ENCODE data around the gene ITGB3. TPM values are rescaled to one million over a fixed set of nuclear protein-coding genes. Genes with fewer than 3 reads are reported as not detected.

Gene ITGB3
- total RNA-seq, 3 donors from 2014 or later, result 3.9 to 58.4 (median 6.8) TPM

DNA sequence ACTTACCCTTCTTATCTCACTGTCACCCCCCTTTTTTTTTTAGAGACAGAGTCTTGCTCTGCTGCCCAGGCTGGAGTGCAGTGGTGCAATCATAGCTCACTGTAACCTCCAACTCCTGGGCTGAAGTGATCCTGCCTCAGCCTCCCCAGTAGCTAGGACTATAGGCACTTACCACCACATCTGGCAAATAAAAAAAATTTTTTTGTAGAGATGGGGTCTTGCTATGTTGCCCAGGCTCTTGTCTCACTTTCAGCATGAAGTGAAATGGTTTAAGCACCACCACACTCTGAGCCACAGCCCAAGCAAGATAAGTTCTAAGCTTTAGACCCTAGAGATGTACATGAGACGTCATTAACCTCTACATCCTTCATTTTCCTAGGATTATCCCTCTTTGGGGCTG, 35.7 kb downstream of the ITGB3 start:
- ATAC-seq (no peak), DNase-seq (no peak)
- Histone ChIP-seq H3K4me3 (no peak overlapping the region), H3K9me3 (no peaks in the 10 kb centered on the region), H3K4me1 (ENCODE audit: low read depth) (no peaks in the 10 kb centered on the region), H3K36me3 (ENCODE audit: low read depth) (no peaks in the 10 kb centered on the region)
- TF ChIP-seq, protein P1, sequence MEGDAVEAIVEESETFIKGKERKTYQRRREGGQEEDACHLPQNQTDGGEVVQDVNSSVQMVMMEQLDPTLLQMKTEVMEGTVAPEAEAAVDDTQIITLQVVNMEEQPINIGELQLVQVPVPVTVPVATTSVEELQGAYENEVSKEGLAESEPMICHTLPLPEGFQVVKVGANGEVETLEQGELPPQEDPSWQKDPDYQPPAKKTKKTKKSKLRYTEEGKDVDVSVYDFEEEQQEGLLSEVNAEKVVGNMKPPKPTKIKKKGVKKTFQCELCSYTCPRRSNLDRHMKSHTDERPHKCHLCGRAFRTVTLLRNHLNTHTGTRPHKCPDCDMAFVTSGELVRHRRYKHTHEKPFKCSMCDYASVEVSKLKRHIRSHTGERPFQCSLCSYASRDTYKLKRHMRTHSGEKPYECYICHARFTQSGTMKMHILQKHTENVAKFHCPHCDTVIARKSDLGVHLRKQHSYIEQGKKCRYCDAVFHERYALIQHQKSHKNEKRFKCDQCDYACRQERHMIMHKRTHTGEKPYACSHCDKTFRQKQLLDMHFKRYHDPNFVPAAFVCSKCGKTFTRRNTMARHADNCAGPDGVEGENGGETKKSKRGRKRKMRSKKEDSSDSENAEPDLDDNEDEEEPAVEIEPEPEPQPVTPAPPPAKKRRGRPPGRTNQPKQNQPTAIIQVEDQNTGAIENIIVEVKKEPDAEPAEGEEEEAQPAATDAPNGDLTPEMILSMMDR (IDR thresholded peaks at IDR 0.05), result no peak
- intact Hi-C loops (cut with DNase I, micrococcal nuclease), result no loop called here

DNA sequence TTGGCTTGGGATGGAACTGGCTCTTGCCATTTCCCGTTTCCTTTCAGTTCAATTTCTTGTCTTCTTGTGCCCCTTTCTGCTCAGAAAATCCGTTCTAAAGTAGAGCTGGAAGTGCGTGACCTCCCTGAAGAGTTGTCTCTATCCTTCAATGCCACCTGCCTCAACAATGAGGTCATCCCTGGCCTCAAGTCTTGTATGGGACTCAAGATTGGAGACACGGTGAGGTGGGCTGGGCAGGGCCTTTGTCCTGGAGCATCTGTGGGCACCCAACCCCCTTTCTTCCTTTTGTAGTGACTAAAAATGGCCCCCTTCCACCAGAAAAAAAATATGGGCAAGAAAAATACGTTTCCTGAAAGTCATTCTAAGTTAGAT, 37.2 kb downstream of the ITGB3 start:
- no peaks in the 10 kb centered on the region for H3K9me3 ChIP-seq
- ATAC-seq (no peak), DNase-seq (no peak)
- TF ChIP-seq, protein P1 (IDR thresholded peaks at IDR 0.05), result no peak
- intact Hi-C loops (cut with DNase I, micrococcal nuclease), result no loop called here
- H3K4me1 ChIP-seq (ENCODE audit: low read depth), result no peaks in the 10 kb centered on the region
- H3K36me3 ChIP-seq (ENCODE audit: low read depth), result no peaks in the 10 kb centered on the region
- no peak overlapping the region for H3K4me3 ChIP-seq

DNA sequence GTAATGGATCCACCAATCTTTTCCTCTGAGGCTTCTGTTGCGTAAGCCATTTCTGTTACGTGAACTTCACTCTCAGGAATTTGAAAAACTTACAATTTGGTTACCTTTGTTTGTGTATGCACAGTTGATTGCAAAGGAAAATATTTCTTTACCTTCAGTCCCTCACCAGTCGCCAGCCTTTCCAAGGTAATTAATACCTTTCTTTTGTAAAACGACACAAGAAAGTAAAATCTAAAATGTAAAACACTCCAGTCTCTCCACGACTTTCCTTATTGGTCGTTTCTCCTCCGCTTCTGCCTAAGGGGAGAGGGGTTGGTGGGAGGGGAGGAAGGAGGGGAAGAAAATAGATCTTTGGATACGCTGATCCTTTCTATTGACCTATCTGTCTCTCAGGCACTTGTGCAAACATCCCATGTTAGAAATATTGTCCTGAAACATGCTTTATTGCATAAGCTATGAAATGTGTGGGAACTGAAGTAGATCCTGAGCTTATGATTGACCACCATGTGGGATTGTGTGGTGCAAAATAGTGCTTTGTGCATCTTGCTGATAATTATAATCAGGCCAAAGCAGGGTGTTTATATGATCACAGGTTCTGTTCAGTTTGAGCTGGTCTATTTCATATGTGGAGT, 37.7 kb downstream of the ITGB3 start:
- Histone ChIP-seq H3K4me3 (no peak overlapping the region), H3K36me3 (ENCODE audit: low read depth) (no peaks in the 10 kb centered on the region), H3K9me3 (no peaks in the 10 kb centered on the region), H3K4me1 (ENCODE audit: low read depth) (no peaks in the 10 kb centered on the region)
- intact Hi-C loops (cut with DNase I, micrococcal nuclease), result no loop called here
- no peak for DNase-seq
- no peak for ATAC-seq
- TF ChIP-seq, protein P1 (IDR thresholded peaks at IDR 0.05), result no peak

DNA sequence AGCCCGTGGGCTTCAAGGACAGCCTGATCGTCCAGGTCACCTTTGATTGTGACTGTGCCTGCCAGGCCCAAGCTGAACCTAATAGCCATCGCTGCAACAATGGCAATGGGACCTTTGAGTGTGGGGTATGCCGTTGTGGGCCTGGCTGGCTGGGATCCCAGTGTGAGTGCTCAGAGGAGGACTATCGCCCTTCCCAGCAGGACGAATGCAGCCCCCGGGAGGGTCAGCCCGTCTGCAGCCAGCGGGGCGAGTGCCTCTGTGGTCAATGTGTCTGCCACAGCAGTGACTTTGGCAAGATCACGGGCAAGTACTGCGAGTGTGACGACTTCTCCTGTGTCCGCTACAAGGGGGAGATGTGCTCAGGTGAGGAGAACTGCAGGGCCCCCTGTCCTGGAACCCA, 38.6 kb downstream of the ITGB3 start:
- no peak for ATAC-seq
- no peaks in the 10 kb centered on the region for H3K9me3 ChIP-seq
- H3K4me1 ChIP-seq (ENCODE audit: low read depth), result no peaks in the 10 kb centered on the region
- TF ChIP-seq, protein P1 (IDR thresholded peaks at IDR 0.05), result no peak
- intact Hi-C loops (cut with DNase I, micrococcal nuclease), result no loop called here
- H3K36me3 ChIP-seq (ENCODE audit: low read depth), result no peaks in the 10 kb centered on the region
- DNase-seq, result no peak
- no peak overlapping the region for H3K4me3 ChIP-seq

DNA sequence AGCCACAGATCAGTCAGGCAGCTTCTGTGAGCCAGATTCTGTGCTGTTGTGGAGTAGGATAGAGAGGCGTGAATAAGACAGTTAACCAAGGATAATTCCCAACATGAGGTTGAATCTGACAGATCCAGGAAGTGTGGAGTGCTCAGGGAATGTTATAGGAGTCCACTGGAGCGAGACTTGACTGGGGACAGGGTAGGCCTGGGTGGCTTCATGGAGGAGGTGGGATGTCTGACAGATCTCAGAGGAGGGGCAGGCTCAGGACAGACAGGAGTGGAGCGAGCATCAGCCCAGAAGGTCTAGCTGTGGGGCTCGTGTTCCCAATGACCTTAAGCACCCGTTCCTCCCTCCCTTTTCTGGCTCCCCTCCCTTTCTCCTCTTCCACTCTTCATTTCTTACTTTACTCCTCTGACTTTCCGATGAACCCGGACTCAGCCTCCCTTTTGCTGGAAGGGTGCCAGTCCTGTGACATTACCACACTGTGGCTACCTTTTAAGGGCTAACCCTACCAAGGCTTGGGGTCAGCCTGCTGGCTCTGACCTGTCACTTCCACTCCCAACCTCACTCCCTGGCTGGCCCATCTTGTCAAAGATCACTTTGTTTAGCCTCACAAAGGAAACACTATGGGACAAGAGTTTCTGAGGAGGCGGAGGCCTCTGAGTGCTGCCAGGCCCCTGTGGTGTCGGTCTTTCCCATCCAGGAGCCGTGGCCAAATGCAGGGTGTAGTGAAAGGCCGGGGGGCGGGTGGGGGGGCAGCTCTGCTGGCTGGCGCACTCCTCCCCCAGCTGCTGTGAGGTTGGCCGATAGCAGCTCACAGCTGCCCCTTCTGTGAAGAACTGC, 41.6 kb downstream of the ITGB3 start:
- no peak for DNase-seq
- no peak for ATAC-seq
- TF ChIP-seq, protein P1 (IDR thresholded peaks at IDR 0.05), result no peak
- intact Hi-C loops (cut with DNase I, micrococcal nuclease), result no loop called here
- Histone ChIP-seq H3K4me3 (no peak overlapping the region), H3K36me3 (ENCODE audit: low read depth) (no peaks in the 10 kb centered on the region), H3K9me3 (no peaks in the 10 kb centered on the region), H3K4me1 (ENCODE audit: low read depth) (no peaks in the 10 kb centered on the region)
